ENCODE results near the gene EIF4G3.
"Not testable (repeated sequence)": the region's sequence is repeated elsewhere in the genome, so short reads cannot be mapped to it uniquely, and the experiment has no call there.

Gene EIF4G3

GRCh38 chr1:20865001-20865400, 311.7 kb downstream of the EIF4G3 start:
- Histone ChIP-seq H3K79me2 (ENCODE audit: insufficient read depth, low read length) (no peaks in the 10 kb centered on the region), H3K27ac (ENCODE audit: low read depth, low read length) (no peak overlapping the region), H4K20me1 (ENCODE audit: low read depth, low read length) (no peaks in the 10 kb centered on the region), H3K9me2 (replicated peaks; ENCODE audit: insufficient read depth, low read length) (no peaks in the 10 kb centered on the region), H3K4me2 (ENCODE audit: low read depth, low read length, poor library complexity, severe bottlenecking) (no peak overlapping the region), H3K36me3 (ENCODE audit: low read length) (peaks cover 28% of the 10 kb centered on the region), H3K9ac (ENCODE audit: low read length) (no peak overlapping the region), H2AFZ (ENCODE audit: low read depth, low read length, severe bottlenecking) (no peak overlapping the region), H3K9me3 (ENCODE audit: insufficient read depth, low read length) (no peaks in the 10 kb centered on the region), H3F3A (ENCODE audit: insufficient read depth) (no peaks in the 10 kb centered on the region), H3K27me3 (ENCODE audit: low read length) (no peaks in the 10 kb centered on the region), H3K4me3 (ENCODE audit: insufficient read depth, low read length, poor library complexity, severe bottlenecking) (no peak overlapping the region)
- TF ChIP-seq EZH2phosphoT487 (conservative IDR thresholded peaks at IDR 0.05; ENCODE audit: low read length) (no peak), CTCF (IDR thresholded peaks at IDR 0.05; ENCODE audit: insufficient read depth, low read length, poor library complexity, severe bottlenecking) (no peak)

- H4K20me1 ChIP-seq (ENCODE audit: low read depth, low read length) = no peaks in the 10 kb centered on the region
- H3K27me3 ChIP-seq (ENCODE audit: low read length) = no peaks in the 10 kb centered on the region
- H3F3A ChIP-seq (ENCODE audit: insufficient read depth) = no peaks in the 10 kb centered on the region
- H3K4me3 ChIP-seq (ENCODE audit: insufficient read depth, low read length, poor library complexity, severe bottlenecking) = no peak overlapping the region
- no peaks in the 10 kb centered on the region for H3K79me2 ChIP-seq (ENCODE audit: insufficient read depth, low read length)
- no peak overlapping the region for H2AFZ ChIP-seq (ENCODE audit: low read depth, low read length, severe bottlenecking)
- no peaks in the 10 kb centered on the region for H3K9me3 ChIP-seq (ENCODE audit: insufficient read depth, low read length)
- TF ChIP-seq EZH2phosphoT487 (conservative IDR thresholded peaks at IDR 0.05; ENCODE audit: low read length) = no peak
- TF ChIP-seq CTCF (IDR thresholded peaks at IDR 0.05; ENCODE audit: insufficient read depth, low read length, poor library complexity, severe bottlenecking) = no peak
- H3K4me2 ChIP-seq (ENCODE audit: low read depth, low read length, poor library complexity, severe bottlenecking) = no peak overlapping the region
- no peaks in the 10 kb centered on the region for H3K9me2 ChIP-seq (replicated peaks; ENCODE audit: insufficient read depth, low read length)
- no peak overlapping the region for H3K27ac ChIP-seq (ENCODE audit: low read depth, low read length)
- peaks cover 46% of the 10 kb centered on the region for H3K36me3 ChIP-seq (ENCODE audit: low read length)
- H3K9ac ChIP-seq (ENCODE audit: low read length) = no peak overlapping the region
These were observed 322.2 kb downstream of the EIF4G3 start for GRCh38 chr1:20854529-20854928.

- H3K9me2 ChIP-seq (replicated peaks; ENCODE audit: insufficient read depth, low read length); H3K9me3 ChIP-seq (ENCODE audit: insufficient read depth, low read length); H3K27me3 ChIP-seq (ENCODE audit: low read length); H3K27ac ChIP-seq (ENCODE audit: low read depth, low read length); H3K9ac ChIP-seq (ENCODE audit: low read length); H3K4me3 ChIP-seq (ENCODE audit: insufficient read depth, low read length, poor library complexity, severe bottlenecking); H2AFZ ChIP-seq (ENCODE audit: low read depth, low read length, severe bottlenecking); H4K20me1 ChIP-seq (ENCODE audit: low read depth, low read length); H3K4me2 ChIP-seq (ENCODE audit: low read depth, low read length, poor library complexity, severe bottlenecking); H3F3A ChIP-seq (ENCODE audit: insufficient read depth); H3K79me2 ChIP-seq (ENCODE audit: insufficient read depth, low read length): not testable (repeated sequence)
- H3K36me3 ChIP-seq (ENCODE audit: low read length) = peaks cover 46% of the 10 kb centered on the region
These were observed 324.9 kb downstream of the EIF4G3 start for GRCh38 chr1:20851791-20852190.

GRCh38 chr1:20850021-20850420, 326.7 kb downstream of the EIF4G3 start:
- Histone ChIP-seq H3K27ac (ENCODE audit: low read depth, low read length) (no peak overlapping the region), H3K27me3 (ENCODE audit: low read length) (no peaks in the 10 kb centered on the region), H3K9me3 (ENCODE audit: insufficient read depth, low read length) (no peaks in the 10 kb centered on the region), H3K9me2 (replicated peaks; ENCODE audit: insufficient read depth, low read length) (no peaks in the 10 kb centered on the region), H3K4me3 (ENCODE audit: insufficient read depth, low read length, poor library complexity, severe bottlenecking) (no peak overlapping the region), H3K4me2 (ENCODE audit: low read depth, low read length, poor library complexity, severe bottlenecking) (no peak overlapping the region), H2AFZ (ENCODE audit: low read depth, low read length, severe bottlenecking) (no peak overlapping the region), H3F3A (ENCODE audit: insufficient read depth) (no peaks in the 10 kb centered on the region), H4K20me1 (ENCODE audit: low read depth, low read length) (no peaks in the 10 kb centered on the region), H3K9ac (ENCODE audit: low read length) (no peak overlapping the region), H3K79me2 (ENCODE audit: insufficient read depth, low read length) (no peaks in the 10 kb centered on the region), H3K36me3 (ENCODE audit: low read length) (peaks cover 31% of the 10 kb centered on the region)
- TF ChIP-seq EZH2phosphoT487 (conservative IDR thresholded peaks at IDR 0.05; ENCODE audit: low read length) = no peak
